Cortex of kidney (tissue), 1 donor: ENCODE results near the gene PDE8B.

Source experiments
- DNase-seq: peaks from one replicate; lab custom pipeline; 2025; lab: John Stamatoyannopoulos, UW

PDE8B gene, protein sequence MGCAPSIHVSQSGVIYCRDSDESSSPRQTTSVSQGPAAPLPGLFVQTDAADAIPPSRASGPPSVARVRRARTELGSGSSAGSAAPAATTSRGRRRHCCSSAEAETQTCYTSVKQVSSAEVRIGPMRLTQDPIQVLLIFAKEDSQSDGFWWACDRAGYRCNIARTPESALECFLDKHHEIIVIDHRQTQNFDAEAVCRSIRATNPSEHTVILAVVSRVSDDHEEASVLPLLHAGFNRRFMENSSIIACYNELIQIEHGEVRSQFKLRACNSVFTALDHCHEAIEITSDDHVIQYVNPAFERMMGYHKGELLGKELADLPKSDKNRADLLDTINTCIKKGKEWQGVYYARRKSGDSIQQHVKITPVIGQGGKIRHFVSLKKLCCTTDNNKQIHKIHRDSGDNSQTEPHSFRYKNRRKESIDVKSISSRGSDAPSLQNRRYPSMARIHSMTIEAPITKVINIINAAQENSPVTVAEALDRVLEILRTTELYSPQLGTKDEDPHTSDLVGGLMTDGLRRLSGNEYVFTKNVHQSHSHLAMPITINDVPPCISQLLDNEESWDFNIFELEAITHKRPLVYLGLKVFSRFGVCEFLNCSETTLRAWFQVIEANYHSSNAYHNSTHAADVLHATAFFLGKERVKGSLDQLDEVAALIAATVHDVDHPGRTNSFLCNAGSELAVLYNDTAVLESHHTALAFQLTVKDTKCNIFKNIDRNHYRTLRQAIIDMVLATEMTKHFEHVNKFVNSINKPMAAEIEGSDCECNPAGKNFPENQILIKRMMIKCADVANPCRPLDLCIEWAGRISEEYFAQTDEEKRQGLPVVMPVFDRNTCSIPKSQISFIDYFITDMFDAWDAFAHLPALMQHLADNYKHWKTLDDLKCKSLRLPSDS

DNA sequence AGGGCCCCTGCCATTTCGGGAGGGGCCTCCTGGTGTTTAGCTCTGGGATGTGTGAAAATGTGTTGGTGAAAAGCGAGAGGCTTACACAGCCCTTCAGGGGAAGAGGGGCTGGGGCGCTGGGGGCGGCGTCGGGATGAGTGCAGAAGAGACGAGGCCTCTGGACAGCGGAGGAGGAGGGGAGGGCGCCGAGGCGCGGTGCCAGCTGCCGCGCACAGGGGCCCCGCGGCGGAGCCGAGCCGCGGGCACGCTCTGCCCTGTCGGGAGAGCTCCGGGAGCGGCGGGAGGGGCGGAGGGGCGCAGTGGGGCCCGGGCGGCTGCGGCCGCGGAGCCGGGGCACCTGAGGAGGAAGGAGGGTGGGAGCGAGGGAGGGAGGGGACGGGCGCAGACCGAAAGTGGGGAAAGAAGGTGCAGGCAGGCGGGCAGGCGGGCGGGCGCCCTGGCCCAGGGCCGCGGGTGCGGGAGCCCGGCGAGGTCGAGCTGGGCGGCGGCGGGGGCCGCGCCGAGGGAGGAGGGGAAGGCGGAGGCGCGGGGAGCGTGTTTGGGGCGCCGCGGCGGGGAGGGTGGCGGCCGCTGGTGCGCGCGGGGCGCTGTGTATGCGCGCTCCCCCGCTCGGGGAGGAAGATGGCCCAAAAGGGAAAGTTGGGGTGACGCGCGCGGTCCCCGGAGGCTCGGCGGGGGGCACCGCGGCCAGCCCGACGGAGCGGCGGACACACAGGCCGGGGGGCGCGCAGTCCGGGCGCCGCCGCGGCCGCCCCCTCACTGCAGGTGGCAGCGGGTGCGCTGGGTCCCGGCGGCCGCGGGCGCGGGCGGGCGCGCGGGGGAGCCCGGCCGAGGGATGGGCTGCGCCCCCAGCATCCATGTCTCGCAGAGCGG lies at the start of gene PDE8B:
Gene PDE8B, plus strand, starts transcription at position 590 of the 873 bp plus-strand sequence. Its CDS starts 246 bp downstream, at position 836.
- no peak for DNase-seq

DNA sequence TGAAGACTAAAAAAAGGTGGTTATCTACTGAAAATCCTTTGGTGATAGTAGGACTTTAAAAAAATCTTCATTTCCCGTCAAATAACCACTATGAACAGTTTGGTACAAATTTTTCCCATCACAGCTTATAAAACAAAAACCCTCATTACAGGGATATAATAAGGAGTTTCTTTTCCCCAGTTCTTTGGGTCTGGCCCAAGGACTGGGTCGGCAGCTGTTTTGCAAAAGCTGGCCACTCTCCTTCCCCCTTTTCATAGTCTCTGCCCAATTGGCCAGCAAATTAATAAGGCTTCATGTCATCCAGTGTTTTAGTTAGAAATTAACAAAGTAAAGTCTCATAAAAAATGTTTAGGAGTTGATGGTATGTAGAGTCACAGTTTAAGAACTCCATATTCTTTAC lies 47.0 kb upstream of the PDE8B start:
- no peak for DNase-seq

DNA sequence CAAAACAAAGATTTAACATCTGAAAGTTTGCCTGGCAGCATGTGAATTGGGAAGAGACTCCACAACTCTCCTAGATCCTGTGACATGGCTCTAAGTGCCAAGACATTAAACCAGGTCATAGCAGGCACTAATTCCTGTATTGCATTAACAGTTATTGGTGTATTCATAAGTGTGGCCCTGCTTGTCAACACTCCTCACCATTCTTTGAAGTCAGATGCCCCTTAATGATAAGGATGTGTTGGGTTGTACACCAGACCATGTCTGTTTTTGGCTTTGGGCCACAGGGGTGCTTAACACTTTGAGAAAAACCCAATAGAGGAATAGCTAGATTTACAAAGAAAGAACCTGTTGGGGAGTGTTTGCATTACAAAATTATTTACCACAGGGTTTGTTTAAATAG lies 43.4 kb upstream of the PDE8B start:
- no peak for DNase-seq

DNA sequence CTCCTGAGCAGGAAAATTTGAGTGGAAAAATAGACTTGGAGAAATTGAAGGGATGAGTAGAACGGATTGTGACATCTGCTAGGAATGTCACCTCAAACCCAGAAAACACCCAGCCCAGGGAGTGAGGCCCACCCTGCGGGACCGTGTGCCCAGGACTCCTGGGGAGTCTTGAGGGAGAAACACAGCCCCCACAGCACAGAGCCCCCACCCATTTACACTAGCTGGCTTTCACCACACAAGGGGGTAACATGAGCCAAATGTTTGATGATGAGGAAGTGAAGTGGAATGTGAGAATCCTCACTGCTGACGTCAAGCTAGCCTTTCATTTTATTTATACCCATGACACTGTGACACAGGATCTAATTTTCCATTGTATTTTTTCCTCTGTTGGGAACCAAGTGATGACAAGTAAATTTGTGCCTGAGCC lies 42.8 kb upstream of the PDE8B start:
- DNase-seq, result no peak

DNA sequence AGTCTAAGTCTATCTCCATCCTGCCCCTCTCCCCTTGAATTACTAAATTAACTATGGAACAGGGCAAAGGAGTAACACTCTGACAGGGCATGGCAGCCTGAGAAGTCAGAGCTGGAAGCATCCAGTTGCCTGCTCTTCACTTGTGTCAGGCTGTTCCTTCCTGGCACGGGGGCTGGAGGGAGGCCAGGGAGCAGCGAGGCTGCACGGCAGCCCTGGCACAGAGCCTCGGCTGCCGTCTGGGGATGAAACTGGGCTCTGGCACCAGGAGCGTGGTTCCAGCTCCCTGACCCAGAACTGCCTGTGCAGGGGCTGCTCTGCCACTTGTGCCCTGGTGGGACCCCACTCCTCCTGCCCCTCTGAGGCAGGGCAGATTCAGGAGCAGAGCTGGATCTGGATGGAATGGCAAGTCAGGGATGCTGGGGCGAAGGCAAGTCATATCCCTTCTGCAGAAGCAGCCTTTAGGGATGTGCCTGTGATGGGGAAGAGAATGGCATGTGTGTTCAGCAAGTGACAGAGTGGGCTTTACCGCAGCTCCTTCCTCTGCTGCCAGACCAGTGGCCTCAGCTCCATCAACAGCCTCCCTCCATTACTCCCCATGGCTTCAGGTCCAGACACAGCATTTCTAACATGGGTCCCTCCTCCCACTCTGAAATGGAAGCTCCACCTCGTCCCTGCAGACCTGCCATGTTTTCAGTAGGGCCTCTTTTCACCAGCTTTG lies 42.2 kb upstream of the PDE8B start:
- DNase-seq, result no peak

DNA sequence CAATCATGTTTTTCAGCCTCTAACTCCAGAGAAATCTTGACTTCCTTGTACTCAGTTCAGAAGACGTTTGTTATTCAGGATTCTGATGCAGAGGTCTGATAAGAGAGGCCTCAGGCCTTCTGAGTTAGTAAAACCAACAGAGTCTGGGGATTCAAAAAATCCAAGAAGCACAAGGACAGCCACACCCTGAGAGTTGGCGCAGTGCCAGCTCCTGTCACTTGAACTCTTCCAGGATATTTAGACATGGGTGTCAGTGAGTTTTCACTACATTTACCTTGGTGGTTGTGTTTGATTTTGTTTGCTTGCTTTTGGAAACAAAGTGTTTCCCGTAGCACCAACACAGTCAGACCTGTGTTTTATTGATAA lies 41.6 kb upstream of the PDE8B start:
- DNase-seq, result no peak

DNA sequence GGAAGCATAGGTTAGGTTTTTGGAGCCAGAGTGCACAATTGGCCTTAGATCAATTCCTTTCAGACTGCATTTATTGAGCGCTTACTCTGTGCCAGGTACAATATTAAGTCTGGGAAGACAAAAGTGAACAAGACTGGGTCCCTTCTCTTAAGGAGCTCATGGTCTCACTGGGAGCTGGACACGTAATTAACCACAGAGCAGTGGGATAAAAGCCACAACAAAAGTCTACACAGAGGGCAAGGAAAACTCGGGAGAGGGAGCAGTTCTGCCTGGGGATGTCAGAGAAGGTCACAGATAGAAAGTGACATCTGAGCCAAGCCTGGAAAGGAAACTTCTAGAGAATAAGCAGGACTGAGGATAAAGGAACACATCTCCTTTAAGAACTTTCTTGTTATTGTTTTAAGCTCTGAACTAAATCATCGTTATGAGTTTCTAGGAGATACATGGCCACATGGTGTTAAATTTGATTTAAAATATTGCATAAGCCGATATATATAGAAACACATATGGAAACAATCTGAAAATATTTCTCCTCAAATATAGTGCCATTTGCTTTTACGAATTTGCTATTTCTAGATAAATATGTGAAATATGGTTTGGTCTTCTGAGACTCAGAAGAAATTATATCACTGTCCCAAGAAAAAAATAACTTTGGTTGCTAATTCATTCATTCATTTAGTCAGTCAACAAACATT lies 40.1 kb upstream of the PDE8B start:
- no peak for DNase-seq

DNA sequence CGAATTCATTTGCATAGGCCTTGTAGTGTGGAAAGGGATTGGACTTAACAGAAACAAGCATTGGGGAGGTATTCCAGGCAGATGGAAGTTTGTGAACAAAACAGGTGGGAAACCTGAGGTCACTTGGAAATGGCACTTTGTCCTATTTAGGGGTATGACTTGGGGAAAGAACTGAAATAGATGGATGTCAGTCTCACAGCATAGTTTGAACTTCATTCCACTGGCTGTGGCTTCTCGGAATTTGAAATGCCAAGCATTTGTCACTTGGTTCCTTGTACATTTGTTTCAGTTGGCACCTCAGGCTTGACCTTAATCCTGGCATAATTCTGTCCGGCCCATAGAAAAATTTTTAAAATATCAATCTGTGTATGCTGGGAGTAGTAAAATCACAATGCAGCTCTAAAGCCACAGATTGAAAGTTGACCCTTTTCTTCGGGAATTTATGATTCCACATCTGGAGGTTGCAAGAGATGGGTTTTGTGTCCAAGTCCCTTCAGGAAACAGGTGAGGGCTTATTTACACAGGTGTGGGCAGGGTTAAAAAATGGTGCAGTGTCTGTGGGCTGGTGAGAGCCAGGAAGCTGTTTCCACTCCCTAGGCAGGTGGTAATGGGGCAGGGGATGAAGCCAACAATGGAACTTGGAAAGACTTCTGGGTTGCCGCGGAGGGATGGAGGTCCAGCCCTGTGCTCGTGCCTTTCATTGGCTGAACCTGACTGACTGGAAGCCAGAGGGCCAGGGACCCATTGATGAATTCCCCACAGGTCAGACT lies 39.2 kb upstream of the PDE8B start:
- DNase-seq, result no peak

DNA sequence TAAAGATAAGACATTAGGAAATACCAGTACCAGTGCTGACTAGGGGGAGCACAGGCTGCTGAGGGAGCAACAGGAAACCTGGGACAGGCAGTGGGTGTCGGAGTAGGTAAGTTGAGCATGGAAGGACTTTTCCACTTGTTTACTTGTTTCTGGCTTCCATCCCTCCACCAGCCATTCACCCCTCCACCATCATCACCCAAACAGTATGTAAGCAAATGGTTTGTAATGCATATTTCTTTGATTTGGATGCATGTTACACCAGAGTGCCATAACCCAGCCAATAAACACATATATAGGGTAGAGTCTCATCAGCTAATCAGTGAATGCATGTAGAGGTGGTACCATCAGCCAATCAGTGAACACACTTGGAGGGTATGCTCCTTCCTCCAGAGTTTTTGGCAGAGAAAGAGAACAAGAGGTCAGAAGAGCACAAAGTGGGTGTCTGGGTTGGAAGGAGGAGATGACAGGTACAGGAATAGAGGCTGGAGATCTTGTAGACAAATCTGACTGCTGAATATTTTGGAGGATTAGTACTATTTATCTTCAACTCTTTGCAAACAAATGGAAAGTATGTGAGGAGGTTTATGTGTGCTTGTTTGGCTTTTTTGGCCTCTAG lies 37.7 kb upstream of the PDE8B start:
- DNase-seq, result no peak

DNA sequence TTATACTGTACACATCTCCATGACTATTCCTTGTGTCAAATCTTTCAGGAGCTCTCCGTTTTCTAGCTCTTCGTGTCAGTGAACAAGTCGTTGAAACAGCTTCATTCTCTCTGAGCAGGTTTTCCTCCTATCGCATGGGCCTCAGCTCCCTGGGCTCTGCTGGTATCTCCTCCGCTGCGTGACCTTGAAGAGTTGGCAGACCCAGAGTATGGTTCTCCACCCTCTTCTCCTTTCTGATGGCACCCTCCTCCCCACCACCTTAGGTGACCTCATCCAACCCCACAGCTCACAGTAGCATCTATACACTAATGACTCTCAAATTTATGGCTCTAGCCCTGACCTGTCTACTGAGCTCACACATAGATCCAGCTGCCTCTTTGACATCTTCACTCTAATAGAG lies 36.0 kb upstream of the PDE8B start:
- DNase-seq, result no peak

DNA sequence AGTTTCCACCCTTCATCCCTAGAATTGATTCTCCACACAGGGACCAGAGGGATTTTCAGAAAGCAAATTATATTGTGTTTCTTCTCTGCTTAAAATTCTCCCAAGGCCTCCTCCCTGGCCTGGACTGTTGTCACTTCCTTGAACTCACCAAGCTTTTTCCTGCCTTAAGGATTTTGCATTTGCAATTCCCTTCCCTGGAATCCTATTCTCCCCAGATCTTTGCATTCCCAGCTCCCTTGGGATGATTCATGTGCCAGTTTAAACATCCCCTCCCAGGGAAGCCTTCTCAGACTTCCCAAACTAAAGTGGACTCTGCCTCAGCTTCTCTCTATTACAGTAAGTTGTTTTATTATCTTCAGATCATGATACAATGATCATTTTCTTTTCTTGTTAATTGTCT lies 35.2 kb upstream of the PDE8B start:
- no peak for DNase-seq

DNA sequence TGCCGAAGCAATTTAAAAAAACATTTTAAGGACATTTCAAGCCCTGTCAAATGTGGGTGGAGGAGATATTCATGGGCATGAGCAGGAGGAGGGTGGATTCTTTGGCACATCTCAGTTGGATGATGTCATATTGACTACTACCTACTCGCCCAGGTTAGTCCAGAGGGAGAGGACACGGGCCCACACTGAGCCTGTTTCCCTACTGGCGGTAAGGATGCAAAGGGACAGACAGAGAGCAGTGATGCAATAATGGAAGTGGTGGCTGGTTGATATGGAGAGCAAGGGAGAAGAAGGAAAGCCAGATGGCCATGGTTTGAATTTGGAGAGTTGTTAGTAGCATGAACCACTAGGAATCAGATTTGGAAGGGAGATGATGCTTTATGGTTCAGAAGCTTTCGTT lies 34.1 kb upstream of the PDE8B start:
- no peak for DNase-seq

DNA sequence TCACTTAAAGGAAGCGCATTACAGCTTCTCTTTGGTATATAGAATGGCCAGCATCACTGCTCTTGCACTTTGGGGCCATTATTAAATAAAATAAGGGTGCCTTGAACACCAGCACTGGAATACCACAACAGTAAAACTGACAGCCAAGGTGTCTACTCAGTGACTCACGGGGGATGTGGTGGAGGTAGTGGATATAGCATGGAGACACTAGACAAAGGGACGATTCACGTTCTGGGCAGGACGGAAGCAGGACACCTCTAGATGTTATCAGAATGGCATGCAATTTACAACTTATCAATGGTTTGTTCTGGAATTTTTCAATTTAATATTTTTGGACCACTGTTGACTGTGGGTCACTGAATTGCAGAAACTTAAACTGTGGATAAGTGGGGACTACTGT lies 32.9 kb upstream of the PDE8B start:
- no peak for DNase-seq

DNA sequence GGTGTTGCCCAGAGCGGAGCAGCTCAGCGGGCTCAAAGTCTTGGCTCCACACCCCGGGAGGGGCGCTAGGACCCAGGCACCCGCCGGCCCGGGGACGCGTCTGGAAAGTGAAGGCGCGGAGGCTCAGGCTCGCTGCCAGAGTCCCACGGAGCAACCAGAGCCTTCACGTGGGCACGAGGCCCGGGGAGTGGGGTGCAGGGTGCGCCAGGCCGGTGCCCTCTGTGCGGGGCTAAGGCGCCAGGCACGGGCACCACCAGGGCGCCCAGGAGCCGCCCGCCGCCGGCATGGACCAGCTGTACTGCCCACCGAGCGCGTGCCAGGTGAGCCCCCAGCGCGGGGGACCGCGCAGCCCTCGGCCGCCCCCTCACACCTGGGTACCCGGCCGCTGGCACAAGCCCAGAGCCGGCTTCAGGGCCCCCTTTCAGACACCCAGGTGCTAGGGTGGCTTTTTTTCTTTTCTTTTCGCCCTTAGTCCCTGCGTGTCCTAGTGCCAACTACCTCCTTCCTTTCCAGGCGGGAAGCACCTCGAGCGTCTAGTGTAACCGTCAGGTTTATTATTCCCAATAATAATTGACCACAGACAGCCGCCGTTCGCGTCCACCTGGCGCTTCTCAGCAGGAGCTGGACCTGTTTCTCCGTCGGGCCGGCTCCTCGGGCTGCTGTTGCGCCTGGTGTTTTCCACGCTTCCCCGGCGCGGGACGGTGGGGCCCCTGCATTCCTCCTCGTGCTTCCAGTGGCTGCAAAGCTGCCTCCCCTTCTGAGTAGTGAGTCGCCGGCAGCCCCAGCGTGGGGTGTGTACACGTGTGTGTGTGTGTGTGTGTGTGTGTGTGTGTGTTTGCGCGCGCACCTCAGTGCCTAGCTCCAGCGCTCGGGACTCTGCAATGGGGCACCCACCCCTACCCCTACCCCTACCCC lies 30.1 kb upstream of the PDE8B start:
- DNase-seq, result no peak

DNA sequence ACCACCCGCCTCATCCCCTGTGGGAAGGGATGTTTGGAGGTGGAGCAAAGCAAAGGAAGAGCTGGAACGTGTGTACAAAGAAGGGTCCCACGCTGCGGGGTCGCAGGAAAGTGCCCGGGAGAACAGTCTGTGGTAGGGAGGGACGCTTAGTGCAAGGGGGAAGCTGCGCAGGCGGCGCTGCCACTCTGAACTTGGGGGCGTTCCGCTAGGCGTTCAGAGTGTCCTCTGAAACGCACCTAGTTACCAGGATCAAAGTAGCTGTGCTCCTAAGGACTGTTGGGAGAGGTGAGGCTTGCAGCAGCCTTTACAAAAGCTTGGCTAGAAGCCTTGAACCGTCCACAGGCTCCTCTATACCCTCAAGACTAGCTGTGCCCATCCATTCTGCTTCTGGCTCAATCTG lies 29.3 kb upstream of the PDE8B start:
- DNase-seq, result no peak

DNA sequence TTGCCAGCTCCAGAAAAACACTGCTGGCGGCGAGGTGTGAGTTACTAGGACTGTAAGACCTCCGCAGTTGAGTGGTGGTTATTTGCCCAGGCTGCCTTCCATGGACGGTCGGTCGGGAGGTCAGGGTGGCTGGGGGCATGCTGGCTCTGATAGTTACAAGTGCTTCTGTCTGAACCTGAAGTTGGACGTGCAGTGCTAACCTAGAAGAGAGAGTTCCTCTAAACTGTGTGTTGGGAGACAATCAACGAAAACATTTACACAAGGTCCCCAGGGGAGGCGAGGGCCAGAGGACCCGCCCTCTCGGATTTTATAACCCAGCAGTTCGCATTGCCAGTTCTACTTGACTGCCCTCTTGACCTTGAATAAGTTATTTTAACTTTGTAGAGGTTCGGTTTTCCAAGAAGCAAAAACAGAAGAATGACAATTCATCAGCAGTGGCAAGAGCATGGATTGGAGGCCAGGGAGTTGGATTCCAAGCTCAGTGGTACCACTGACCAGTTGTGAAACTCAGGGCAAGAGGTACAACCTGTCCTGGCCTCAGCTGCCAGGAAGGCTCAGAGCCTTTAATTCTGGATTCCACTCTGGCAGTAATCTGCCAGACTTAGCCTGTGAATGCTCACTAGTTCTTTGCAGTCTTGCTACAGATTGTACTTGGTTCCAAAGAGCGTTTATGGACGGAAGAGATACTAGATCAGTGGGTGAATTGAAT lies 28.7 kb upstream of the PDE8B start:
- no peak for DNase-seq

DNA sequence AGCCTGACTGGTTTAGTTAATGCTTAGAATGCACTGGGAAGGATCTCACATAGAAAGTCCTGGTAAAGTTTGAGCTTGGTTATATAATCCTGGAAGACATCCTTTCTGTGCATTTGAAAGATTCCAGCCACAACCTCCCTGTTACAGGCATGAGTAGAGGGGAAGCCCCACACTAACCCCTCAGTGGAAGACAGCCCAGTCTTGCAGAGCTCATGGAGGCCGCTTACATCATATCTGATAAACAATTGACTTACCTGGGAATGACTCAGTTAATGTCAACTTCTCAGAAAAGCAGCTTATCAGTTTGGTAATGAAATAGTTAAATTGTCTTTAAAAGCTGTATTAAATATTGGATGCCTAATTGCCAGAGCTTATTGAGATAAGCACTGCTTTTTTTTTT lies 28.1 kb upstream of the PDE8B start:
- DNase-seq, result no peak
